NCI-H82 (cell line): ENCODE measurements around the gene PPP3CA.
"Not testable (repeated sequence)": the region's sequence is repeated elsewhere in the genome, so short reads cannot be mapped to it uniquely, and the experiment has no call there.

Source experiments
- DNase-seq: peaks from one replicate; lab custom pipeline; 2025; lab: John Stamatoyannopoulos, UW

PPP3CA gene

GRCh38 chr4:101098666-101099400 lies 248.5 kb downstream of the PPP3CA start:
- DNase-seq: no peak

GRCh38 chr4:101092609-101093008 lies 254.7 kb downstream of the PPP3CA start:
- DNase-seq: not testable (repeated sequence)

GRCh38 chr4:101089168-101089567 lies 258.2 kb downstream of the PPP3CA start:
- DNase-seq: no peak

GRCh38 chr4:101086801-101087586 lies 260.3 kb downstream of the PPP3CA start:
- DNase-seq: peak; percentile 34

- DNase-seq: no peak
These were observed 264.2 kb downstream of the PPP3CA start for GRCh38 chr4:101083131-101083530.

GRCh38 chr4:101081695-101082369 lies 265.5 kb downstream of the PPP3CA start:
- DNase-seq: no peak

GRCh38 chr4:101081166-101081565 lies 266.2 kb downstream of the PPP3CA start:
- DNase-seq: no peak

- no peak for DNase-seq
These were observed 268.4 kb downstream of the PPP3CA start for GRCh38 chr4:101078950-101079349.

DNA sequence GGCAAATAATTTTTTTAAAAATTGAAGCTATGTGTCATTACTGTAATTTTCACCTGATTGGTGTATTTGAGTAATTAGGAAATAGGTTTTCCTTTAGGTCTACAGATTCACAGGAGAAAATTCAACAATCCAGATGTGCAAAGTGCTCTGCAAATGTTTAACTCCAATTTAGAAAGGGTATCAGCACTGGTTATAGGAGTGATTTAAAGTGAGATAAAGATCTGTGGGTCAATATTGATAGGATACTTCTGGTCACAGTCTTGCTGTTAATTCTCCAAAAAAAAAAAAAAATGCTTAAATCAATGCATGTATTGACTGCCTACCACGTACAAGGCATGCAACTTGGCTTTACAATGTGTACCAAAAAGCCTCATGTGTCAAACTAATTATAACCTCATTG lies 271.3 kb downstream of the PPP3CA start:
- no peak for DNase-seq

- DNase-seq: no peak
These were observed 271.8 kb downstream of the PPP3CA start for GRCh38 chr4:101075536-101075935.

DNA sequence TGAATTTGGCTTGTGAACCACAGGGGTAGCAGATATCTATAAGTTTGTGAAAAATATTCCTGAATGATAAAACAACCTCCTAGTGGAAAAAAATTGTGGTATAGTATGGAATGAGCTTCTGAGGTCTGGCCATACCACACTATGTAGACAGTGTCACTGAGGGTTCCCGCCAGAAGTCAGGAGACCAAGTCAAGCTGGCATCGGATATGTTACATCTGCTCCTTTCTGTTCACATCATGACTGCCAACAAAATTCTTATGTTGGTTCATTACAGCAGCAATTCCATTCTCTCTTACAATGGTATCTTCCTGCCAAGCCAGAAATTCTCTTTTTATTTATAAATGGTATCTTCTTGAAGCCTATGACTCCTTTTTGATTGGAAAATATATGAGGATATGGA lies 273.0 kb downstream of the PPP3CA start:
- DNase-seq: no peak

DNA sequence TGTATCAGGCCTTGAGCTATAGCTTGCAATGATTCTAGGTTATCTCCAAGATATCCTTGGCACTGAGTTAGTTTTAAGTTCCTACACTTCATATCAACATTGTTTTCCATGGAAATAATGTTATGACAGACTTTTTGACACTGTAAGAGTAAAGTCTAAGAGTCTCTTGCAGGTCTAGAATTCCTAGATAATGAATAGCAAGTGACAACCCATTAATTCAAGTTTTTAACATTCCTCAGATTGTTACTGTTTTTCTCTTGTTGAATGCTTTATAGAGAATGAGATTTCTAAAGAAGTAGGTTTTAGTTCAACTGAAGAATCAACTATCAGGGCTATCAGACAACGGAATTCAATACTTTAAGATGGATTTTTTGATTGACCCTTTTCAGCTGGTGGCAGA lies 276.1 kb downstream of the PPP3CA start:
- DNase-seq: no peak

DNA sequence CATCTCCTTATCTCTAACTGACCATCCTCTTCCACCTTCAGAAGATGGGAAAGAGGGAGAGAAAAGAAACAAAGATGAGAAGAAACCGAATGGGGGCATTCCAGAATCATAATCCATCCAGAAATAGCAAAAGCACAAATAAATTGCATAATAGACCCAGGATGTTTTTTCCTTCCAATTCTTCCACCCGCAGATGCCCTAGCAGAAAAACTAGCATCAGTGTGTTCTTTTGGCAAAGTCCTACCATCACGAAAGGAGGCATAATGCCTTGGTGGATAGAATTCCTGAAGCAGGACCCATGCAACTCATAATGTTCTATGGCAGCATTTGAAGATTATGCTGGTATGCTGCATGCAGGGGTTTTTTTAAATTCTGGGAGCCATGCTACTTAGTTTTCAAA lies 279.2 kb downstream of the PPP3CA start:
- DNase-seq: no peak

GRCh38 chr4:101067383-101067782 lies 279.9 kb downstream of the PPP3CA start:
- DNase-seq: no peak

DNA sequence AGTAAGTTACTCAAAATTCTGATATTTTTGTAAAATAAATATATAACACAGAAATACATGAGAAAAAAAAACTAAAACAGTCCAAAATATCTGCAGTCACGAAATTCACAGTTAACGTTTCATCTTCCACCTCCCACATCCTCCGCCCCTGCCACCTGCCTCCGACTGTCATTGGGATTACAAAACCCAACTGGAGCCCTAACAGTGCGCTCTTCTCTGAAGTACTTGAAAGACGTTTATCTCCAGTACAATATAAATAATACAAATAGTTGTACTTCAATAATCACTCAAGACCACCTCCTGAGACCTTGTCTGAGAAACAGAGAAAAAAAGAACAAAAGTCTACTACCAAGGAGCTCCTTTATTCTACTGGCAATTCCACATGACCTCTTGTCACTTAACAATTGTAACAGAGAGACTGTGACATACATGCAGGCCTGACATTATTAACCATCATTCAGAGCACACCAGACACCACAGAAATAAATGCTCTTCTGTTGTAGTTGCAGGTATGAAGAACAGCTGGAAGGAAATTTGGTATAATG lies 280.6 kb downstream of the PPP3CA start:
- DNase-seq: peak; percentile 57

- peak; percentile 77 for DNase-seq
These were observed 281.3 kb downstream of the PPP3CA start for GRCh38 chr4:101065935-101066485.

DNA sequence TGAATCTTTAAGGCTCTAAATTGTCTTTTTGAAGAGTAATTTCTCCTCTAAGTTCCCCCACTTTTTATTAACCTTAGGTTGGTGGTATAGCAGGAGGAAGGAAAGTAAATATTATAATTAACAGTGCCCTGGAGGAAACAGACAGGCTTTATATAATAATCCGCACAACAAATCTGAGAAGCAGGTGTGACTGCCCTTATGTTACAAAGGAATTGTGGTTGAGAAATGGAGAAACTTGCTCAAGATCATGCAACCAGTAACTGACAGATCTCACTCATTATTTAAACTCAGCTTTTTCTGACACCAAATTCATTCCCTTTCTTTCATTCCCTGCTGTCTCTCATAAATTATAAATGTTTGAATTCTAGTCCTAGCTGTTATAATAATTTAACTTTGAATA lies 282.0 kb downstream of the PPP3CA start:
- peak; percentile 29 for DNase-seq

GRCh38 chr4:101064541-101065180 lies 282.7 kb downstream of the PPP3CA start:
- DNase-seq: no peak

DNA sequence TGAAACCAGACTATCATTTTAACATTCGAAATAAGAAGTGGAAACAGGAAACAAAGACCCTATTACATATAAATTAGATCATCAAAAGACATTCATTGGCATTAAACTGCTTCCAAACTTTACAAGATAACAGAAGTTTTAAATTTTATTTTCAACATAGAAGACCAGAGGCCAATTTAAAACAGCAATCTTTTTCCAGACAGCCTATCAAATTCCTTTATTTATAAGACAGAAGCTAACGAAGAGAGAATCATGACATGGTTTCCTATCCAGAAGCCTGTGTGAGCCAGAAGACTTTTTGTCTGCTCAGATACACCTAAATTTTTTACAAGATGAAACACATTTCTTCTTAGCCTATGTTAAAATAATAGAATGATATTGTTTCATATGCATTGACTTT lies 291.9 kb downstream of the PPP3CA start:
- no peak for DNase-seq

- DNase-seq: no peak
These were observed 296.5 kb downstream of the PPP3CA start for GRCh38 chr4:101050837-101051205.

DNA sequence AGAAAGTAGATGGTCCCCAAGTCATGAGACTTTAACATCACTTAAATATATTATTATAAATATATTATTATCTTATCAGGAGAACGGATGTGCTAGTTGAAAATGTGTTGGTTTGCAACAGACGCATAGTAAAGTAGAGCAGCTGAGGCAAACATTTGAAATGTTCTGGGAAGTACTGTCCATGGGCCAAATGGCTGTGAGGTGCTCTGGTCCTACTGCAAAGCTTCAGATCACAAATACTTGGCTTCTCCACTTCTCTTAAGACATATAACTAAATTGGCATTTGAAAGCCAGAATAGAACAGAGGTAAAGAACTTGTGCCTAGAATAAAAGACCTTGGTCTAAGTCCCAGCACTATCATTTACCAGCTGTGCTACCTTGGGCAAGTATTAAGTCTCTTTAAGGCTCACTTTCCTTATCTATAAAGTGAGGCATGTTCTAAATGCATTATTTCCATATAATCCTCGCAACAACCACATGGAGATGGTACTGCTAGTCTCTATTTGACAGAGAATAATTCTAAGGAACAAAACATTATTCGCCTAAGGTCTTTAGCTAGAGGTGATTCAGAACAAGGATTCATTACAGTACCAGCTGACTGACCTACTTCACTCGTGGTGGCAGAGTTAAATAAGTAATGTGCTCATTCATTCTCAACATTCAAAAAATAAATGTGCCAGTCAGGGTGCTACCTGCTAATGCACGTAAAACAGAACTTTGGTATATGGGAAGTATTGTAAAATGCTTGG lies 297.1 kb downstream of the PPP3CA start:
- no peak for DNase-seq
